GM23338 (cell line): ENCODE results near the gene IFT52. TPM values are rescaled to one million over a fixed set of nuclear protein-coding genes. Genes with fewer than 3 reads are reported as not detected.

Source experiments
- CREB1 ChIP-seq: fragments of 250-450 bp; sonication (Bioruptor Pico); IDR thresholded peaks from 2 replicates; pipeline ENCODE4 v1.5.0; 2020; ENCODE audit warnings: low read depth, mild to moderate bottlenecking, moderate library complexity
- CTCF ChIP-seq, 2 experiments: fragments of 200-600 bp in 1 of 2; sonication (generic) in 1 of 2; conservative IDR thresholded peaks; 2 replicates each; pipeline versions ENCODE4 v1.5.1 to v1.6.1; 2016 to 2017; ENCODE audit warnings: antibody characterized with exemption in 2 of 2, low read depth in 2 of 2, mild to moderate bottlenecking in 2 of 2, moderate library complexity in 1 of 2
- ETS1 ChIP-seq: IDR thresholded peaks from 2 replicates; pipeline ENCODE4 v1.6.1; 2016; ENCODE audit warnings: antibody characterized with exemption
- EZH2 ChIP-seq: fragments of 200-600 bp; sonication (generic); IDR thresholded peaks from one replicate; pipeline ENCODE4 v1.8.0; 2017; ENCODE audit warnings: antibody characterized with exemption, mild to moderate bottlenecking, low read depth; ENCODE audit not compliant: unreplicated experiment
- EZH2phosphoT487 ChIP-seq: fragments of 200-600 bp; sonication (generic); IDR thresholded peaks from one replicate; pipeline ENCODE4 v1.8.1; 2018; ENCODE audit warnings: antibody characterized with exemption; ENCODE audit not compliant: unreplicated experiment
- NANOG ChIP-seq: IDR thresholded peaks from 2 replicates; pipeline ENCODE4 v1.6.1; 2016; ENCODE audit warnings: antibody characterized with exemption, borderline replicate concordance
- ZNF331 ChIP-seq: fragments of 250-450 bp; sonication (Bioruptor Pico); IDR thresholded peaks from 2 replicates; pipeline ENCODE4 v1.5.0; 2020; ENCODE audit warnings: low read depth, mild to moderate bottlenecking, moderate library complexity
- ZNF462 ChIP-seq: fragments of 250-450 bp; sonication (Bioruptor Pico); IDR thresholded peaks from 2 replicates; pipeline ENCODE4 v1.5.0; 2020; ENCODE audit warnings: mild to moderate bottlenecking, moderate library complexity
- polyA plus RNA-seq: library from polyadenylated mRNA; unstranded; fragments of >200 nt; fragmentation: Nextera tagmentation; extraction: Ambion mirVana; gene quantifications from 2 replicates; pipeline ENCODE4 v1.2.1, GENCODE V29; 2016
- total RNA-seq: library from RNA; depleted of rRNA; stranded (reverse); fragments of >200 nt; shearing (Covaris generic); gene quantifications from 2 replicates; pipeline ENCODE4 v1.2.3, GENCODE V29; 2014

The IFT52 gene
- total and polyA plus RNA-seq, 2 experiments from 2014 or later = 30.4 to 39.8 TPM

DNA sequence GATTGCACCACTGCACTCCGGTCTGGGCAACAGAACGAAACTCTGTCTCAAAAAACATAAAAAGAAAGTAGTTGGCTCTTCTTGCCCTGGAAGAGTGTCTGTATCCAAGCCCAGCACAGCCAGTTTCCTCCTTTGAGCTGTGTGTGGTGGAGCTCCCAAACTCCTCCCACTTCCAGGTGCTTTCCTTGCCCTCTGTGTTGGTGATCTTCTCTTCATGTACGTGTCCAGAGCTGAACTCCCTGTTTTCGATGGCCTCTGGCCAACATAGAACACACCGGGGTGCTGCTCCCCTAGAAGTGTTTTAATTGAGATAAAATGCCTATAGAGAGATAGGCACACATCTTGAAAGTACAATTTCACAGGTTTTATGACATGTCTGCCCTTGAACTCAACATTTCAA is 48.6 kb upstream of the IFT52 start (continued):
- no peak for TF ChIP-seq ZNF462 (CRISPR knock-in tag)
- no peak for TF ChIP-seq EZH2
- no peak for TF ChIP-seq ZNF331 (CRISPR knock-in tag)
- TF ChIP-seq EZH2phosphoT487 = no peak
- no peak for TF ChIP-seq CREB1 (CRISPR knock-in tag)
- TF ChIP-seq NANOG = no peak
- TF ChIP-seq ETS1 = no peak
- TF ChIP-seq CTCF (conservative IDR thresholded peaks at IDR 0.05; ENCODE audit: low read depth in 2 of 2) = no peak
